Hepatocyte (in vitro differentiated cells): ENCODE data around the gene MKI67.

Source experiments
- EZH2phosphoT487 ChIP-seq: fragments of 200-600 bp; sonication (generic); IDR thresholded peaks from one replicate; pipeline ENCODE4 v1.6.1; 2018; ENCODE audit warnings: antibody characterized with exemption, mild to moderate bottlenecking, low read depth, moderate library complexity; ENCODE audit not compliant: unreplicated experiment, severe bottlenecking
- TF ChIP-seq, protein P1 (sequence below): fragments of 200-600 bp; sonication (generic); IDR thresholded peaks from 2 replicates; pipeline ENCODE4 v1.5.1; 2016; ENCODE audit warnings: antibody characterized with exemption, mild to moderate bottlenecking; ENCODE audit not compliant: poor library complexity

DNA sequence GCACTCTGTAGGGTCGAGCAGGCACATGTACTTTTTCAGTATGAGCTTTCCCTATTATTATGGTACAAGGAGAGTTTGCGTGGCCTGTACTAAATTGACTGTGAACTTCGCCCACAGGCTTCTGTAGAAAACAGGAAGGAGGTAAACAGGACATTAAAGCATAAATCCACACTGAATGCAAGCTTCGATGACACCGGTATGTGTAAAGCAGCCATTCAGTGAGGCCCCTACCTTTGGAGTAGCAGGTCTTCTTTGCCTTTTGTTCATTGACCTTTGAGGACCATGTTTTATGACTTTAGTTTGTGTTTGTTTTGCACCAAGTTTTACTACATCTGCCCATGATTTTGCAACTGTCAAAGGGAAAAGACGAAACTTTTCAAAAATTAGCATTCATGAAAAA, 14.5 kb downstream of the MKI67 start:
- TF ChIP-seq, protein P1, sequence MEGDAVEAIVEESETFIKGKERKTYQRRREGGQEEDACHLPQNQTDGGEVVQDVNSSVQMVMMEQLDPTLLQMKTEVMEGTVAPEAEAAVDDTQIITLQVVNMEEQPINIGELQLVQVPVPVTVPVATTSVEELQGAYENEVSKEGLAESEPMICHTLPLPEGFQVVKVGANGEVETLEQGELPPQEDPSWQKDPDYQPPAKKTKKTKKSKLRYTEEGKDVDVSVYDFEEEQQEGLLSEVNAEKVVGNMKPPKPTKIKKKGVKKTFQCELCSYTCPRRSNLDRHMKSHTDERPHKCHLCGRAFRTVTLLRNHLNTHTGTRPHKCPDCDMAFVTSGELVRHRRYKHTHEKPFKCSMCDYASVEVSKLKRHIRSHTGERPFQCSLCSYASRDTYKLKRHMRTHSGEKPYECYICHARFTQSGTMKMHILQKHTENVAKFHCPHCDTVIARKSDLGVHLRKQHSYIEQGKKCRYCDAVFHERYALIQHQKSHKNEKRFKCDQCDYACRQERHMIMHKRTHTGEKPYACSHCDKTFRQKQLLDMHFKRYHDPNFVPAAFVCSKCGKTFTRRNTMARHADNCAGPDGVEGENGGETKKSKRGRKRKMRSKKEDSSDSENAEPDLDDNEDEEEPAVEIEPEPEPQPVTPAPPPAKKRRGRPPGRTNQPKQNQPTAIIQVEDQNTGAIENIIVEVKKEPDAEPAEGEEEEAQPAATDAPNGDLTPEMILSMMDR, result no peak
- TF ChIP-seq EZH2phosphoT487, result no peak
